ENCODE measurements around the gene SPTBN1. TPM values are rescaled to one million over a fixed set of nuclear protein-coding genes. Genes with fewer than 3 reads are reported as not detected.

SPTBN1 gene
- total RNA-seq, 1 donor from 2014 or later: 224 TPM

- TF ChIP-seq CTCF (conservative IDR thresholded peaks at IDR 0.05; ENCODE audit: low read depth, low read length): no peak
- DNase-seq (ENCODE audit: low read depth): no peak
- H3K4me3 ChIP-seq (ENCODE audit: low read depth, low read length): no peak overlapping the region
Observed at GRCh38 chr2:54603357-54603756, 147.2 kb downstream of the SPTBN1 start.

DNA sequence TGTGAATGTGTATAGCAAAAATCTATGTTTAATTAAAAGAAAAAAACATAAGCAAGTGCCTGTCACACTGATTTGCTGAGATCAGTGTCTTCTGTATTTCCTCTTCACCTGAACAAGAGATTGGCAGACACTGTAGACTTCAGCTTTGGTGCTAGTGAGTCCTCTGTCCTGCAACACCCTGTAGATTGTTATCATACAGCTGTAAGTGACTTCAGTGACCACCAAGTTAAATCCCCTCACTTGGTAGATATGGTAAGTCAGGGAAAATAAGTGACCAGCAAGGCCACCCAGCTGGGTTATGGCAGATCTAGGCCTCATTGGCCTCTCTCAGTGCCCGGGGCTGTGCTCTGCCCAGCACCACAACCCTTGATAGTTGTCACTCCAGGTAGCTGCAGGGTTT lies 147.7 kb downstream of the SPTBN1 start:
- no peak for TF ChIP-seq CTCF (conservative IDR thresholded peaks at IDR 0.05; ENCODE audit: low read depth, low read length)
- DNase-seq (ENCODE audit: low read depth): no peak
- no peak overlapping the region for H3K4me3 ChIP-seq (ENCODE audit: low read depth, low read length)

- no peak overlapping the region for H3K4me3 ChIP-seq (ENCODE audit: low read depth, low read length)
- no peak for DNase-seq (ENCODE audit: low read depth)
- TF ChIP-seq CTCF (conservative IDR thresholded peaks at IDR 0.05; ENCODE audit: low read depth, low read length): no peak
Observed at GRCh38 chr2:54604871-54605270, 148.7 kb downstream of the SPTBN1 start.

- no peak for TF ChIP-seq CTCF (conservative IDR thresholded peaks at IDR 0.05; ENCODE audit: low read depth, low read length)
- no peak for DNase-seq (ENCODE audit: low read depth)
- no peak overlapping the region for H3K4me3 ChIP-seq (ENCODE audit: low read depth, low read length)
Observed at GRCh38 chr2:54605836-54606235, 149.7 kb downstream of the SPTBN1 start.

DNA sequence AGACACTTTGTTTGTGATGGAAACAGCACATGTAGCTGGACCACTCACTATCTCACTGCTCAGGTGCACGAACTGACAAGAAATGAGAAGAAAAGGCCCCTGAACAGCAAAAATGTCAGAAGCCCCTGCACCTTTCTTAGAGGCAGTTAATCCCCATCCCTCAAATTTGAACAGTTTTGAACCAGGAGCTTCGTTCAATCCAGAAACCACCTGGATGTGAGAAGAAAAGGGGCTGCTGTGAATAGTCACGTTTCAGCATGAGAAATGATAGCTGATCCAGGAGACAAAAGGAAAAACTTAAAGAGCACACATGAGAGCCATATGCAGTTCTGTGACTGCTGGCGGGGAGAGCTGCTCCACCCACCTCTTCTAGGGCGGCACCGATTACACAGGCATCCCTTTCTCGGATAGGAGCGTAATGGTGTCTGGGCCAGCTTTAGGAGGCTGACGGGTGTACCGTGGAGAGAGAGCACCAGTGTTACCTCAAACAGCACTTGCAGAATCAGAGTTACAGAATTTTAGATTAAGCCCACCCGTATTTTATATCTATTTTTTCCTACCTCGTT lies 150.3 kb downstream of the SPTBN1 start:
- TF ChIP-seq CTCF (conservative IDR thresholded peaks at IDR 0.05; ENCODE audit: low read depth, low read length): no peak
- no peak for DNase-seq (ENCODE audit: low read depth)
- H3K4me3 ChIP-seq (ENCODE audit: low read depth, low read length): no peak overlapping the region

GRCh38 chr2:54608224-54608623 lies 152.1 kb downstream of the SPTBN1 start:
- H3K4me3 ChIP-seq (ENCODE audit: low read depth, low read length): no peak overlapping the region
- TF ChIP-seq CTCF (conservative IDR thresholded peaks at IDR 0.05; ENCODE audit: low read depth, low read length): no peak
- no peak for DNase-seq (ENCODE audit: low read depth)

DNA sequence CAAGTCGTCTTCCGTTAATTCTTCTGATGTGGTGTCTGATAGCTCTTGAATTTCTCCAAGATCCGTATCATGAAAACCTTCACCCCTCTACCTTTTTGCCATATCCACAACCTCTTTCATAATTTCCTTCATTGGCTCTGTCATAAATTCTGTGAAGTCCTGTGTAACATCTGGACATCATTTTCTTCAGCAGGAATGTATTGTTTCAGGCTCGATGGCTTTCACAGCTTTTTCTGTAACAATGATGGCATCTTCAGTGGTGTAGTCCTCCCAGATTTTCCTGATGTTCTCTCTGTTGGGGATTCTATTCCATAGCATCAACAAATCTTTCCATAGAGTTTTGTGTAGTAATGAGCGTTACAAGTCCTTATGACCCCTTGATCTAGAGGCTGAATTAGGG lies 153.1 kb downstream of the SPTBN1 start:
- DNase-seq (ENCODE audit: low read depth): no peak
- H3K4me3 ChIP-seq (ENCODE audit: low read depth, low read length): no peak overlapping the region
- no peak for TF ChIP-seq CTCF (conservative IDR thresholded peaks at IDR 0.05; ENCODE audit: low read depth, low read length)

Data from epithelial cell of proximal tubule (primary cell).